Placental epithelial cell (primary cell): ENCODE measurements around the gene GNRHR. TPM values are rescaled to one million over a fixed set of nuclear protein-coding genes. Genes with fewer than 3 reads are reported as not detected.

Experiments
- small RNA-seq: library from RNA; depleted of rRNA; stranded (forward); fragments of <200 nt; gene quantifications from one replicate; pipeline ENCODE3, GENCODE V24; 2012
- total RNA-seq: library from RNA; depleted of rRNA; stranded (reverse); fragments of >200 nt; gene quantifications from 2 replicates; pipeline ENCODE4 v1.2.3, GENCODE V29; 2012

Gene GNRHR, protein sequence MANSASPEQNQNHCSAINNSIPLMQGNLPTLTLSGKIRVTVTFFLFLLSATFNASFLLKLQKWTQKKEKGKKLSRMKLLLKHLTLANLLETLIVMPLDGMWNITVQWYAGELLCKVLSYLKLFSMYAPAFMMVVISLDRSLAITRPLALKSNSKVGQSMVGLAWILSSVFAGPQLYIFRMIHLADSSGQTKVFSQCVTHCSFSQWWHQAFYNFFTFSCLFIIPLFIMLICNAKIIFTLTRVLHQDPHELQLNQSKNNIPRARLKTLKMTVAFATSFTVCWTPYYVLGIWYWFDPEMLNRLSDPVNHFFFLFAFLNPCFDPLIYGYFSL
- total RNA-seq, result 0.33 and 0.39 TPM in 2 replicates

DNA sequence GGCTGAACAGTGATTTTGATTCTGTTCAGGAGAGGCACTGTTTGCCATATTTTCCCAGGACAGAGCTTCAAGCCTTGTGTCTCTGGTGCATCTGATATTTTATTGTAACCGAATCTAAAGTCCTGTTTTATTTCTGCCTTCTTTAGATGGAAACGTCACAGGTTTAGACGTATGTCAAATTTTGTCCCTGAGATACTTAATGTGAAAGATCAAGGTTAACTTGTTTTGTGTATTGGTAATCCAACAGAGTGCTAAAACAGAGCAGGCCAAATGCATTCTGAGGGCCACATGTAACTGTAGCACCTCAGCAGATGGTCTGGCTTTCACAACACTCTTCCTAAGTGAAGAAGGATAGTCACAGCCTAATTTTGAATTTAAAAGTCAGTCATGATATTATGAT is at the start of gene GNRHR:
GNRHR (minus strand) TSS at position 101 of the 400 bp plus-strand sequence; CDS start at position 48, 53 bp downstream.

DNA sequence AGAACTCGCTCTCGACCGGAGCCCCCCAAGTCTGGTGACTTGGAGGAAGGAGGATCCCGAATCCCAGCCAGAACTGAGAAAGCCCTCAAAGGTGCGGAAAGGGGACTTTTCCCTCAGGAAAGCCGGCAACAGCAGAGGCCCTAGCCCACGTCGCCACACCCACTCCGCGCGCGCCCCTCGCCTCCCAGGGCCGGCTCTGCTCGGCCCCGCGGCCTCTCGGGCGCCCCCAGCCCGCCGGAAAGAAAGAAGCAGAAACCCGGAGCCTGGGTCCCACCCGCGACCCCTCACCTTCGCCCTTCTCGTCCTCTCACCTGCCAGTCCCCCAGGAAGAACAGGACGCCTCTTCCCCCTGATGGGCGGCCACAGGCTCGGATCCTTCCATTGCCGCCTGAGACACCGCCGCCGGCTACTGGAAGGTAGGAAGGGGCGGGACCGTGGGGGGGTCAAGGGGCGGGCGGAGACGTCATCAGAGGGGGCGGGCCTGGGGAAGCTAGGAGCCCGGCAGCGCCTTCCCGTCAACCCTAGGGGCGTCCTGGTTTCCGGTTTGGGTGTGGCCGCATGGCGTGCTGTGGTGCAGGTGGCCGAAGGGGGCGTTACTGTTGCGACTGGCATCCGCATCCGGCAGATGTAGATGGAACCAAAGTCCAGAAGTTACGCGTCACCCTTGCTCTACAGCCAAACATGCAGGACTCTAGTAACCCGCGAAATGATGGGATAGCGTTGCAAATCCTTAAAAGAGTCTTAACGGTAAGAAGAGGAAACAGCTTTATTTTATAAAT is 53.3 kb downstream of the GNRHR start, which contains the start of gene UBA6:
UBA6 (minus strand) TSS at position 418 of the 779 bp plus-strand sequence; CDS start at position 382, 36 bp downstream.

Small RNAs within 50 kb of the gene (small RNA-seq; reads per million reads assigned to genes)
- gene RF00091, result 0.09 reads per million

Other genes with a start within 250 kb of the GNRHR start
- 15.2 and 35.3 TPM in 2 replicates for gene CENPC, start 208.9 kb downstream of the GNRHR start, total RNA-seq
- not detected in 2 replicates for gene STAP1, start 195.7 kb downstream of the GNRHR start, total RNA-seq
- gene UBA6, start 53.2 kb downstream of the GNRHR start, total RNA-seq, result 35.7 and 165 TPM in 2 replicates
- gene TMPRSS11D, start 129.6 kb upstream of the GNRHR start, total RNA-seq, result not detected in 2 replicates
- gene TMPRSS11A, start 209.1 kb upstream of the GNRHR start, total RNA-seq, result not detected in 2 replicates